Measurements from ENCODE around the gene BCL2L2. TPM values are rescaled to one million over a fixed set of nuclear protein-coding genes. Genes with fewer than 3 reads are reported as not detected.
A peak's percentile ranks its signal among the peaks of the same experiment; 100 is the strongest.
"Not testable (repeated sequence)": the region's sequence is repeated elsewhere in the genome, so short reads cannot be mapped to it uniquely, and the experiment has no call there.

The BCL2L2 gene
- total RNA-seq: 10 to 100 TPM; 16.7 to 57.6 (median 21.4) TPM

GRCh38 chr14:23306412-23307145, at the start of gene BCL2L2:
Gene BCL2L2, plus strand, starts transcription at chr14:23306833. Its CDS starts 935 bp downstream, at chr14:23307768.
- H3K27ac ChIP-seq: peak within 1 kb of the TSS; percentile 86 to 88
- no peaks in the 10 kb centered on the region for H3K9me3 ChIP-seq
- peaks cover 0 to 22% of the 10 kb centered on the region in 2 donors for H3K4me1 ChIP-seq
- H3K27me3 ChIP-seq: no peaks in the 10 kb centered on the region
- H3K4me3 ChIP-seq: peak within 1 kb of the TSS; percentile 58 to 79
- intact Hi-C loops (cut with DNase I; ENCODE audit: low total_unique reads): no loop called here
- DNase-seq: peak; percentile 90 to 94
- H3K36me3 ChIP-seq: no peaks in the 10 kb centered on the region
- TF ChIP-seq POLR2A (IDR thresholded peaks at IDR 0.05): peak; percentile 29 to 58
- TF ChIP-seq CTCF (IDR thresholded peaks at IDR 0.05): peak in 1 of 4 experiments; percentile 3

- Histone ChIP-seq H3K9me3 (no peaks in the 10 kb centered on the region), H3K27ac (no peak overlapping the region), H3K27me3 (no peaks in the 10 kb centered on the region), H3K4me3 (no peak overlapping the region), H3K36me3 (no peaks in the 10 kb centered on the region), H3K4me1 (no peaks in the 10 kb centered on the region)
- intact Hi-C loops (cut with DNase I; ENCODE audit: low total_unique reads): no loop called here
- TF ChIP-seq POLR2A (IDR thresholded peaks at IDR 0.05) (no peak), CTCF (IDR thresholded peaks at IDR 0.05) (no peak)
- no peak for DNase-seq
Observed at GRCh38 chr14:23258256-23258655, 48.4 kb upstream of the BCL2L2 start.

- TF ChIP-seq POLR2A (IDR thresholded peaks at IDR 0.05) (no peak), CTCF (IDR thresholded peaks at IDR 0.05) (no peak)
- Histone ChIP-seq H3K36me3 (no peaks in the 10 kb centered on the region), H3K4me1 (no peaks in the 10 kb centered on the region), H3K27ac (no peak overlapping the region), H3K9me3 (no peaks in the 10 kb centered on the region), H3K27me3 (no peaks in the 10 kb centered on the region), H3K4me3 (no peak overlapping the region)
- no peak for DNase-seq
- intact Hi-C loops (cut with DNase I; ENCODE audit: low total_unique reads): no loop called here
Observed at GRCh38 chr14:23259426-23259825, 47.2 kb upstream of the BCL2L2 start.

GRCh38 chr14:23260849-23261248, 45.8 kb upstream of the BCL2L2 start:
- DNase-seq; H3K4me1 ChIP-seq; H3K4me3 ChIP-seq; H3K27me3 ChIP-seq; H3K27ac ChIP-seq; H3K9me3 ChIP-seq; H3K36me3 ChIP-seq; intact Hi-C loops (cut with DNase I; ENCODE audit: low total_unique reads): not testable (repeated sequence)

- Histone ChIP-seq H3K4me1 (no peaks in the 10 kb centered on the region), H3K36me3 (no peaks in the 10 kb centered on the region), H3K27me3 (no peaks in the 10 kb centered on the region), H3K27ac (no peak overlapping the region), H3K4me3 (no peak overlapping the region), H3K9me3 (no peaks in the 10 kb centered on the region)
- no peak for DNase-seq
- TF ChIP-seq CTCF (IDR thresholded peaks at IDR 0.05) (no peak), POLR2A (IDR thresholded peaks at IDR 0.05) (no peak)
- intact Hi-C loops (cut with DNase I; ENCODE audit: low total_unique reads): no loop called here
Observed at GRCh38 chr14:23269193-23269592, 37.4 kb upstream of the BCL2L2 start.

Data from uterus (tissue), 4 donors.